Retinal pigment epithelial cell (primary cell): ENCODE results near the gene C1orf35.

ENCODE experiments used
- DNase-seq: peaks from one replicate; pipeline ENCODE4 v3.0.0-alpha.2; 2010; ENCODE audit warnings: low read depth
- H3K4me3 ChIP-seq: 2 replicates; pipeline ENCODE4 v1.5.1; 2011; ENCODE audit warnings: mild to moderate bottlenecking, low read length, control low read depth, moderate library complexity
- TF ChIP-seq, protein P1 (sequence below): conservative IDR thresholded peaks from 2 replicates; pipeline ENCODE4 v1.5.1; 2011; ENCODE audit warnings: low read depth, low read length, control low read depth, inconsistent platforms

The C1orf35 gene

DNA sequence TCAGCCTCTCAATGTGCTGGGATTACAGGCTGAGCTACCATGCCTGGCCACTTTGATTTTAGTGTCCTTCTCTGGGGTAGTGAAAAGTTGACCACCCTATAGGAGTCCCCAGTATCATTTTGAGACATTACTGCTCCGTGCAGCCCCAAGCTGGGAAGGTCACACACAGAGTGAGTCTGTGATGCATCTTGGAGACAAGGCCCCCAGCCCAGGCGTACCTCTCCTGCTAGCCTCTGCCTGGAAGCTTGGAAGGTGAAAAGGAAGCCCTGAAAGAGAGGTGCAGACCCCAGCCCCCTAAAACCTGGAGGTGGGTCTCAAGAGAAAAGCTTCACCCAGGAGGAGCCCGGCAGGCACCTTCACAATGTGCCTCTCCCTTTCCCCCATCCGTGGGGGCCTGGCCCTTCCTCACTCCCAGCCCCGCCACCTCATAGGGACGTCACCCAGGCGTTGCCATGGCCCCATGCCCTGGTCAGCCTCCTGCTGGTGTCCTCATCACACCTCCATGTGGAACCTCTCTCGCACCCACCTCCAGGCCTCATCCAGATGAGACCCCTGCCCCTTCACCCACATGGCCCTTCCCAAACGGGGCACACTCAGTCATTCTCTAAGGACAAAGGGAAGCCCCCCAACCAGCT is 26.2 kb downstream of the C1orf35 start:
- TF ChIP-seq, protein P1, sequence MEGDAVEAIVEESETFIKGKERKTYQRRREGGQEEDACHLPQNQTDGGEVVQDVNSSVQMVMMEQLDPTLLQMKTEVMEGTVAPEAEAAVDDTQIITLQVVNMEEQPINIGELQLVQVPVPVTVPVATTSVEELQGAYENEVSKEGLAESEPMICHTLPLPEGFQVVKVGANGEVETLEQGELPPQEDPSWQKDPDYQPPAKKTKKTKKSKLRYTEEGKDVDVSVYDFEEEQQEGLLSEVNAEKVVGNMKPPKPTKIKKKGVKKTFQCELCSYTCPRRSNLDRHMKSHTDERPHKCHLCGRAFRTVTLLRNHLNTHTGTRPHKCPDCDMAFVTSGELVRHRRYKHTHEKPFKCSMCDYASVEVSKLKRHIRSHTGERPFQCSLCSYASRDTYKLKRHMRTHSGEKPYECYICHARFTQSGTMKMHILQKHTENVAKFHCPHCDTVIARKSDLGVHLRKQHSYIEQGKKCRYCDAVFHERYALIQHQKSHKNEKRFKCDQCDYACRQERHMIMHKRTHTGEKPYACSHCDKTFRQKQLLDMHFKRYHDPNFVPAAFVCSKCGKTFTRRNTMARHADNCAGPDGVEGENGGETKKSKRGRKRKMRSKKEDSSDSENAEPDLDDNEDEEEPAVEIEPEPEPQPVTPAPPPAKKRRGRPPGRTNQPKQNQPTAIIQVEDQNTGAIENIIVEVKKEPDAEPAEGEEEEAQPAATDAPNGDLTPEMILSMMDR = no peak
- H3K4me3 ChIP-seq = no peak overlapping the region
- DNase-seq = no peak

DNA sequence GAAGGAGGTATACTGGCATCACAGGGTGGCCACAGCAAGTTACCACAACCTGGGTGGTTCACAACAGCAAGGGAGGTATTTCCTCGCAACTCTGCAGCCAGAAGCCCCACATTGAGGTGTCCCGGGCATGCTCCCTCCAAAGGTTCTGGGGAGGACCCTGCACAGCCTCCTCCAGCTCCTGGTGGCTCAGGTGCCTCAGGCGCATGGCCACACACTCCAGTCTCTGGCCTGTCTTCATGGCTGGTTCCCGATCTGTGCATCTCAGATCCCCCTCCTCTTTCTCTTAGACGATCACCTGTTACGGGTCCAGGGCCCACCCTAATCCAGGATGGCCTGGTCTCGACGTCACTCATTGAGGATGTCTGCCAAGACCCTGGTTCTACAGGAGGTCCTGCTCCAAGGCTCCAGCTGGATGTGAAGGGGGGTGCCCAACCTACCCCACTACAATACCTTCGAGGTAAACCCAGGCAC is 27.3 kb downstream of the C1orf35 start:
- TF ChIP-seq, protein P1 = no peak
- no peak for DNase-seq
- H3K4me3 ChIP-seq = no peak overlapping the region

DNA sequence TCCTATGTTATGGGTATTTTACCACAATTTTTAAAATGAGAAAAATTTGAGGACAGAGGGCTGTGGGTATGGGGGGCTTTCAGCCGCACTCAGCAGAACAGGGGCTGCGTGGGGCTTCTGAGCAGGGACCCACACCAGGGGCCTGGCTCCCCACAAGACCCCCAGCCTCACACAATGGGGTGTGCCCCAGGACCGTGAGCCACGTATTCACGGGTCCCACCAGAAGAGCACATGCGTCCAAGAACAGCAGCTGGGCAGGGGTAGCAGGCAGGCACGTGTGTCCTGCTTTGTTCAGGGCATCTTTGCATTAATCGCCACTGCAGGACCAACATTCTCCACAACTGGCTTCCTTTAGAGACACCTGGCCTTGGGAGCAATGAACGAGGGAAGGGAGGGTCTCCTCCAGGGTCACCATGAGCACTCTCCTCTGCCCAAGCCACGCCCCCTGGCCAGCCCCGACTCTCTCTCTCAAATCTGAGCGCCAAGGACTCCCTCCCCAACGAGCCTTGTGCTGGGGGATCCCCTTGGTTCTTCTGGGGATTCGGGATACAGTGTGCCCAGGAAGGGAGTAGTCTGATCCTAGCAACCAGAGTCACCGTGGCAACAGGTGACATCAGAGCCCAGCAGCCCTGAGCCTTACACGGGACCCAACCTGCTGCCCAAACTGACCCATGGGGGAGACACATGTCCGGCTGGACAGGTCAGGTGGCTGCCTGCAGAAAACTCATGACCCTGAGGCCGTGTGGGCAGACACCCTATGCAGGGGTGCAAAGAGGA is 28.0 kb downstream of the C1orf35 start:
- DNase-seq = no peak
- H3K4me3 ChIP-seq = no peak overlapping the region

DNA sequence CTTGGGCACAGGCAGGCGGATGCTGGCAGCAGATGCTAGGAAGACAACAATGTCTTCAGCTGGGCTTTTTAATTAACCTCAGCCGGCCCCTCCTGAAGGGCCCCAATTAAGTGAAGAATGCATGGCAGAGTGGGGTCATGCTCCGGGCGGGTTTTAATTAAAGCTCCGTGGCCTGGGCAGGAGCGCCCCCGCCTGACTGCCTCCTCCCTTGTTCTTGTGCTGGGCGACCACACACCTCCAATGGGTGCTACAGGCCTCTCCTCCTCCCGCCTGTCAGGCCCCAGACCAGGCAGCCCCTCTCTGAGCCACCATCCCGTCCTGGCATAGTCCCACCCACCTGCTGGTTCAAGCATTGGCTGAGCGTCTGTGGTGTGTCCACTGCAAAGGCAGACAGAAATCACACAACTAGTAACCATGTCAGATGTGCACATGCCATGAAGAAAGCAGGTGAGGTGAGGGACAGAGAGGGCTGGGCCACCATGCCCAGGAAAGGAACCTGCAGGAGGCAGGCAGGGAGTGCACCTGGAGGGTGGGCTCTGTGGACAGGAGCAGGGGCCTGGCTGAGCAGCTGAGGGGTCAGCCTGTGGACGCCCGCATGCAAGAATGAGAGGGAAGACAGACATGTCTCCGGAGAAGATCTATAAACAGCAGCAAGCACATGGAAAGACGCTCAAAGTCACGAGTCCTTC is 29.1 kb downstream of the C1orf35 start:
- TF ChIP-seq, protein P1 = peak; percentile 26
- H3K4me3 ChIP-seq = no peak overlapping the region
- DNase-seq = no peak

More for the DNA sequence above, 28.0 kb downstream of the C1orf35 start:
- TF ChIP-seq, protein P1 = no peak

- TF ChIP-seq, protein P1 = no peak
- no peak overlapping the region for H3K4me3 ChIP-seq
- no peak for DNase-seq
Observed at GRCh38 chr1:228073061-228073856, 29.9 kb downstream of the C1orf35 start.

DNA sequence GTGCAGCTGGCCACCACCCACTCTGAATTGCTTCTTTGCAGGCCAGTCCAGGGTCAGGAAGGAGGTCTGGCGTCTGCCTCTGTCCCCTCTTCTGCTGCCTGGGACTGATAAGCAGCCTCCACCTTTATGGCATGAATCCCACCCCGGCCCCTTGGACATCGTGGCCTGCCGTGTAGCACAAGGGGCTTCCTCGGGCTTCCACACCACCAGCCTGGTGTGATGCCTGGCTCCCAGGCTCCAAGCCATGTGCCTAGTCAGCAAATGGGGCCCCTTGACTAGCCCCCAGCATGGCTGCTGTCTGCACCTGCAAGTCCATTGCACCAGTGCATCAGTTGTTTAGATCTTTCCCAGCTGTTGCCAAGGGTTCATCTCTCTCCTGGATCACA is 30.5 kb downstream of the C1orf35 start:
- DNase-seq = no peak
- TF ChIP-seq, protein P1 = no peak
- H3K4me3 ChIP-seq = no peak overlapping the region
